ENCODE measurements around the gene WBP1L. TPM values are rescaled to one million over a fixed set of nuclear protein-coding genes. Genes with fewer than 3 reads are reported as not detected.
"Not testable (repeated sequence)": the region's sequence is repeated elsewhere in the genome, so short reads cannot be mapped to it uniquely, and the experiment has no call there.

Gene WBP1L
- total RNA-seq, 1 donor from 2014 or later, result 38.9 TPM

DNA sequence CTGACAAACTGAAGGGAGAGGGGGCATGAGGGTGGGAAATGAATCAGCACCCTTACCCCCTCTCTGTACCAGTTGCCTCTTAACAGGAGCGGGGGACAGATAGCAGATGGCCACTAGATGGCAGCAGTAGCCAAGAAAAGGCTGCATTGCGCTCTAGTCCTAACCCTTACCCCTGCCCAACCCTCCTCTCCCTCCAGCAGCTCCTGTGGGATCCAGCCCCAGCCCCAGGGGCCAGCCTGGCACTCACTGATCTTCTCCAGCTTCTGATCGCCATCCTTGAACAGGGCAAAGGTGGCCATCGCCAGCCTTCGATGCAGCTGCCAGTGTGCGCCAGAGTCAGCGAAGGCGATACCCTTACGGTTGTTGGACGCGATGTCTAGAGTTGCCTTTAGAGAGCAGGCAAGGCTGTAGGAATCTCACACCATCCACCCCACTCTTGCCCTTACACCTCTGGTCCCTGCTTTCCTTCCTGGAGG lies 91.3 kb downstream of the WBP1L start:
- peak; percentile 78 to 85 for DNase-seq (ENCODE audit: low read depth in 2 of 2)

DNA sequence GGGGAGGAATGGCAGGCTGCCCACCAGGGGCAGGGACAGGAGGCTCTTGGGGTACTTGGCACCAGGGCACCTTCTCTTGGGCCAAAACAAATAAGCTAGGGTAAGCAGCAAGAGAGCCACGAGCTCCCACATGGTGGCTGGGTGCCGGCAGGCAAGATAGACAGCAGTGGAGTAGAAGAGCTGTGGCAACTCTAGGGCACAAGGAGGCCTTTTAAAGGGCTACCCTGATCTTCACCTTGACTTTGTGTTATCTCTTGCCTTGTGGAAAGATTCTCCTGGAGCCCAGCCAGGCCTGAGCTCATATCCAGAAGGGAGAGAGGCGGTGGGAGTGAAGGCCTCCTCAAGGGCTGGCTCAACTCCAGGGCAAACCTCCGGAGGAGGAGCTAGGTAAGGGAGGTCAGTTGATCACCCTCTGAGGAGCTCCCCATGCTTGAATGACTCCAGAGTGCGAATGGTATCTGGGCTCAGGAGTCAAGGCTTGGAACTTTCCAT lies 93.5 kb downstream of the WBP1L start, which contains the start of gene CYP17A1:
CYP17A1 (minus strand) TSS at position 184 of the 492 bp plus-strand sequence; CDS start at position 132, 52 bp downstream.
- no peak for DNase-seq (ENCODE audit: low read depth in 2 of 2)

GRCh38 chr10:102838276-102838927 lies 94.7 kb downstream of the WBP1L start:
- not testable (repeated sequence) for DNase-seq (ENCODE audit: low read depth in 2 of 2)

DNA sequence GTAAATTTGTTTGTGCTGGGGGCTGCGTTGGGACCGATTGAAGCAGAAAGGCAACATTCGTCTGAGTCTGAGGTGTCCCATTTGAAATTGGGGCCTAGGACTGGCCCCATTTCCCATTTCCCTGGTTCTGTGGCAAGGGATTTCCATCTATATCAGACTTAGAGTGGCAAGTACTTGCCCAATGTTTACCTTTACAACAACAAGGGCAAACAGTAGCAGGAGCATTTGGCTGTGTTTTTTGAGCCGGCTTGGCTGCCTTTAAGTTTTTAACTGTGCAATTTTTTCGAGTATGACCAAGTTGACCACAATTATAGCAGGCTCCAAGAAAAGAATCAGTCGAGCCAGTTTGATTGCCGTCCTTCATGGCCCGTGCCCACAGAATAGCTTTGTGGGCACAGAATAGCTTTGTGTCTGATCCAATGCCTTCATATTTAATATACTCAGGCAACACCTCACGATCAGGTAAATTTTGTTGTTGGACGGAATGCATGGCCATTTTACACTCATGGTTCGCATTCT lies 98.1 kb downstream of the WBP1L start:
- no peak for DNase-seq (ENCODE audit: low read depth in 2 of 2)

- not testable (repeated sequence) for DNase-seq (ENCODE audit: low read depth in 2 of 2)
Measured at GRCh38 chr10:102843139-102843538, 99.4 kb downstream of the WBP1L start.

GRCh38 chr10:102844190-102844776 lies 100.5 kb downstream of the WBP1L start:
- not testable (repeated sequence) for DNase-seq (ENCODE audit: low read depth in 2 of 2)

- no peak for DNase-seq (ENCODE audit: low read depth in 2 of 2)
Measured at GRCh38 chr10:102845352-102845902, 101.7 kb downstream of the WBP1L start.

DNA sequence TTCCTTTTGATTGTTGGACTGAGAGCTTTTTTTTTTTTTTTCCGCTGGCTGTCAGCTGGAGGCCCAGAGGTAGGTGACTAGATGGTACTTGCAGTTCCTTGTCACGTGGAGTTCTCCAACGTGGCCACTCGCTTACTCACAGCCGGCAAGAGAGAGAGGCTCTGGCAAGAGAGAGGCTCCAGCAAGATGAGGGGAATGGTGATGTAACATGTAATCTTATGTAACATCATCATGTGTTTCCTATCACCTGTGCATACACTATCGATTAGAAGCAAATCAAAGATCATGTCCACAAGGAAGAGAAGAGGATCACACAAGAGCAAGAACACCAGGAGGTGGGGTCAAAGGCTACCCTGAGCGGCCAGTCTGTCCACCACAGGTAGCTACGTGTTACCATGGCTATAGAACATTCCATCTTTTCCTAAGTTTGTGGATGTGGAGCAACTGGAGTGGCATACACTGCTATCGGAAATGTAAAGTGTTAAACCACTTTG lies 106.3 kb downstream of the WBP1L start:
- DNase-seq (ENCODE audit: low read depth in 2 of 2), result no peak

- not testable (repeated sequence) for DNase-seq (ENCODE audit: low read depth in 2 of 2)
Measured at GRCh38 chr10:102853237-102853636, 109.5 kb downstream of the WBP1L start.

- DNase-seq (ENCODE audit: low read depth in 2 of 2), result peak; percentile 52 to 76
Measured at GRCh38 chr10:102855731-102856436, 112.1 kb downstream of the WBP1L start.

GRCh38 chr10:102856758-102857424 lies 113.1 kb downstream of the WBP1L start:
- DNase-seq (ENCODE audit: low read depth in 2 of 2), result no peak

DNA sequence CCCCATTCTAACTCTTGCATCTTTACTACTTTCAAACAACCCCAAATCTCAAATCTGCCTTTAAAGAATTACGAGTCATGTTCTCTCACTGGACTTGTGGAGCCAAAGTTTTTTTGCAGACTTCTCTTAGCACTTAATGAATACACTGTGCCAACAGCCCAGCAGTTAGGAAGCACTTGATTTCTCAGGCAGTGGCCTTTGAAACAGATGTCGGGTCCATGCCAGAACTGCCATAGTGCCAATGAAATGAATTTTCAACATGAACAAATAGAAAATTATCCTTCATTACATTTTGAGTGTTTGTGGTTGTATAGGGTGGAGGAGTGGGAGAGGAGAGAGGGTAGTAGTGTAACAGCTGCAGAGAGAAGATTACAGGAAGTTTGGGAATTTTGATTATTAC lies 116.2 kb downstream of the WBP1L start:
- DNase-seq (ENCODE audit: low read depth in 2 of 2), result no peak

DNA sequence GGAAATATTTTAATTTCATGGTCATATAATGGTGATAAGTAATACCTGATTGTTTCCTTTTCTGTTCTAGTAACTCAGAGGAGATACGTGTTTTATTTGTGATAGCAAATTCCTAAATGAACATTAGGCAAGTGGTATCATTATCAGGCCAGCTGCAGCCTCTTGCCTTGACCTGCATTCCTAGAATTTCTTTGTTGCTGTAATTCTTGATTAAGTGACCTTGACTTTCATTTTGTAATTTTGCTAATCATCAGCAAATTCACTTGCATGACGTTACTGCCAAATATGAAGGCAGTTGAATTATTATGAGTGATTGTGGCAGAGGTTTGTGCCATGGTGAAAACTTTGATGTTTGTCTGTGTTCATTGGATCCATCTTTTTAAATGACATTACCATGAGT lies 119.9 kb downstream of the WBP1L start:
- no peak for DNase-seq (ENCODE audit: low read depth in 2 of 2)

DNA sequence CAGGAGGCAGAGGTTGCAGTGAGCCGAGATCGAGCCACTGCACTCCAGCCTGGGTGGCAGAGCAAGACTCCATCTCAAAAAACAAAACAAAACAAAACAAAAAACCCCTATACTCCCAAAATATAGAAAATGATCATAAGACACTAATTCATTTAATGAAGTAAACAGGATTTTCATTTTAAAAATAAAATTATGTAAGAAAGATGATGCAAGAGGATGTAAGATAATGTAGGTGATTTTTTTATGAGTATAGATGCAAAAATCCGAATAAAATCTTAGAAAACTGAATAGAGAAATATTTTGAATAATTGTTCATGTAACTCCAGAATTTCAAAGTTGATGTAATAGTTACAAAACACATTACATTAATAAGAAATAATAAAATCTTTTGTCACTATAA lies 121.9 kb downstream of the WBP1L start:
- no peak for DNase-seq (ENCODE audit: low read depth in 2 of 2)

Other genes with a start within 250 kb of the WBP1L start
- 141 and 159 TPM in 2 replicates for gene ACTR1A, start 241.2 kb upstream of the WBP1L start, total RNA-seq
- 3.0 and 3.1 TPM in 2 replicates for gene SUFU, start 240.0 kb upstream of the WBP1L start, total RNA-seq
- gene TRIM8, start 99.5 kb upstream of the WBP1L start, total RNA-seq, result 42.7 and 67.5 TPM in 2 replicates
- gene ARL3, start 29.6 kb upstream of the WBP1L start, total RNA-seq, result 2.8 and 3.9 TPM in 2 replicates
- 2.8 and 5.0 TPM in 2 replicates for gene SFXN2, start 29.3 kb upstream of the WBP1L start, total RNA-seq
- gene CYP17A1, start 93.5 kb downstream of the WBP1L start, total RNA-seq, result not detected in 2 replicates
- 21.8 and 31.2 TPM in 2 replicates for gene BORCS7, start 110.3 kb downstream of the WBP1L start, total RNA-seq
- 0.60 and 0.65 TPM in 2 replicates for gene AS3MT, start 125.5 kb downstream of the WBP1L start, total RNA-seq
- 0.44 and 1.6 TPM in 2 replicates for gene CNNM2, start 174.3 kb downstream of the WBP1L start, total RNA-seq

All from lung microvascular endothelial cell (primary cell).